CD4-positive, alpha-beta T cell treated with Interleukin-2 at 100 ng/mL for 4 hours (primary cell): ENCODE data around the gene TASP1.
"Not testable (repeated sequence)": the region's sequence is repeated elsewhere in the genome, so short reads cannot be mapped to it uniquely, and the experiment has no call there.

Experiments
- DNase-seq: peaks from one replicate; pipeline ENCODE4 v3.0.0-alpha.2; 2020; ENCODE audit warnings: low spot score

Gene TASP1

GRCh38 chr20:13648291-13649228, 9.8 kb upstream of the TASP1 start:
- DNase-seq: no peak

- DNase-seq: no peak
Measured at GRCh38 chr20:13644010-13644409, 5.3 kb upstream of the TASP1 start.

- DNase-seq: no peak
Measured at GRCh38 chr20:13639150-13639497, 392 bp upstream of the TASP1 start.

GRCh38 chr20:13638162-13638495, 603 bp downstream of the TASP1 start:
- DNase-seq: no peak

- no peak for DNase-seq
Measured at GRCh38 chr20:13632431-13632830, 6.3 kb downstream of the TASP1 start.

GRCh38 chr20:13627525-13627924, 11.2 kb downstream of the TASP1 start:
- not testable (repeated sequence) for DNase-seq

- no peak for DNase-seq
Measured at GRCh38 chr20:13626724-13627123, 12.0 kb downstream of the TASP1 start.

GRCh38 chr20:13625304-13625979, 13.3 kb downstream of the TASP1 start:
- DNase-seq: no peak

- DNase-seq: not testable (repeated sequence)
Measured at GRCh38 chr20:13619415-13619814, 19.3 kb downstream of the TASP1 start.

GRCh38 chr20:13618456-13618855, 20.3 kb downstream of the TASP1 start:
- DNase-seq: not testable (repeated sequence)

- DNase-seq: not testable (repeated sequence)
Measured at GRCh38 chr20:13617585-13617984, 21.1 kb downstream of the TASP1 start.

GRCh38 chr20:13616713-13617112, 22.0 kb downstream of the TASP1 start:
- not testable (repeated sequence) for DNase-seq

- no peak for DNase-seq
Measured at GRCh38 chr20:13613917-13614316, 24.8 kb downstream of the TASP1 start.

- no peak for DNase-seq
Measured at GRCh38 chr20:13611611-13612125, 27.1 kb downstream of the TASP1 start.

- DNase-seq: no peak
Measured at GRCh38 chr20:13610184-13610583, 28.5 kb downstream of the TASP1 start.

GRCh38 chr20:13608066-13608465, 30.7 kb downstream of the TASP1 start:
- no peak for DNase-seq

GRCh38 chr20:13593423-13593822, 45.3 kb downstream of the TASP1 start:
- not testable (repeated sequence) for DNase-seq

- no peak for DNase-seq
Measured at GRCh38 chr20:13588049-13588448, 50.7 kb downstream of the TASP1 start.

- no peak for DNase-seq
Measured at GRCh38 chr20:13587370-13587769, 51.4 kb downstream of the TASP1 start.

GRCh38 chr20:13586133-13586532, 52.6 kb downstream of the TASP1 start:
- no peak for DNase-seq

- no peak for DNase-seq
Measured at GRCh38 chr20:13581451-13581850, 57.3 kb downstream of the TASP1 start.

GRCh38 chr20:13580707-13581106, 58.0 kb downstream of the TASP1 start:
- no peak for DNase-seq

GRCh38 chr20:13574071-13574470, 64.7 kb downstream of the TASP1 start:
- DNase-seq: no peak
